GM18505 (cell line): Measurements from ENCODE around the gene NT5E.
A peak's percentile ranks its signal among the peaks of the same experiment; 100 is the strongest.
"Not testable (repeated sequence)": the region's sequence is repeated elsewhere in the genome, so short reads cannot be mapped to it uniquely, and the experiment has no call there.

Source experiments
- ATAC-seq: cut with Tn5 transposase; IDR thresholded peaks from one replicate; pipeline ENCODE4 v1.9.1; 2021; ENCODE audit not compliant: unreplicated experiment
- POLR2A ChIP-seq: IDR thresholded peaks from 4 replicates; pipeline ENCODE4 v1.6.1; 2011; ENCODE audit warnings: borderline replicate concordance; ENCODE audit not compliant: insufficient read depth, insufficient read length; ENCODE audit errors: extremely low read depth

The NT5E gene

DNA sequence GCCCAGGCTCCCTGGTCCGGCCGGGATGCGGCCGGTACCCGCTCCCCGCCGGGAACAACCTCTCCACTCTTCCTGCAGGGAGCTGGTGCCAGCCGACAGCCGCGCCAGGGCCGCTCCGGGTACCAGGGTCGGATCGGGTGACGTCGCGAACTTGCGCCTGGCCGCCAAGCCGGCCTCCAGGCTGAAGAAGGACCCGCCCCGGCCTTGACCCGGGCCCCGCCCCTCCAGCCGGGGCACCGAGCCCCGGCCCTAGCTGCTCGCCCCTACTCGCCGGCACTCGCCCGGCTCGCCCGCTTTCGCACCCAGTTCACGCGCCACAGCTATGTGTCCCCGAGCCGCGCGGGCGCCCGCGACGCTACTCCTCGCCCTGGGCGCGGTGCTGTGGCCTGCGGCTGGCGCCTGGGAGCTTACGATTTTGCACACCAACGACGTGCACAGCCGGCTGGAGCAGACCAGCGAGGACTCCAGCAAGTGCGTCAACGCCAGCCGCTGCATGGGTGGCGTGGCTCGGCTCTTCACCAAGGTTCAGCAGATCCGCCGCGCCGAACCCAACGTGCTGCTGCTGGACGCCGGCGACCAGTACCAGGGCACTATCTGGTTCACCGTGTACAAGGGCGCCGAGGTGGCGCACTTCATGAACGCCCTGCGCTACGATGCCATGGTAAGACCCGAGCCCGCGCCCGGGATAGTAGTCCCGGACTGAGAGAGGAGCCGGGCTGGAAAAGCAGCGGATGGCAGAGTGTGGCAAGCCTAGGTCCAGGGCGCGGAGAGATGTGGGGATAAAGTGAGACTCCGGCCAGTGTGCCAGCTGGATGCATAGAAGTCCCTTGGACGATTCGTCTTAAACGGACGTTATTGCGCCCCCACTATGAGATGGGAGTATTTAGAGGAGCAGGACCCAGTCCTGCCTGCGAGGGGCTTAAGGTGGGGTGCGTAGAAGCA, at the start of gene NT5E:
Gene NT5E, plus strand, starts transcription at position 266 of the 942 bp plus-strand sequence. Its CDS starts 57 bp downstream, at position 323.
- peak; percentile 78 for TF ChIP-seq POLR2A
- peak; percentile 80 for ATAC-seq

- TF ChIP-seq POLR2A, result no peak
- no peak for ATAC-seq
Observed at GRCh38 chr6:85400331-85400730, 49.6 kb upstream of the NT5E start.

DNA sequence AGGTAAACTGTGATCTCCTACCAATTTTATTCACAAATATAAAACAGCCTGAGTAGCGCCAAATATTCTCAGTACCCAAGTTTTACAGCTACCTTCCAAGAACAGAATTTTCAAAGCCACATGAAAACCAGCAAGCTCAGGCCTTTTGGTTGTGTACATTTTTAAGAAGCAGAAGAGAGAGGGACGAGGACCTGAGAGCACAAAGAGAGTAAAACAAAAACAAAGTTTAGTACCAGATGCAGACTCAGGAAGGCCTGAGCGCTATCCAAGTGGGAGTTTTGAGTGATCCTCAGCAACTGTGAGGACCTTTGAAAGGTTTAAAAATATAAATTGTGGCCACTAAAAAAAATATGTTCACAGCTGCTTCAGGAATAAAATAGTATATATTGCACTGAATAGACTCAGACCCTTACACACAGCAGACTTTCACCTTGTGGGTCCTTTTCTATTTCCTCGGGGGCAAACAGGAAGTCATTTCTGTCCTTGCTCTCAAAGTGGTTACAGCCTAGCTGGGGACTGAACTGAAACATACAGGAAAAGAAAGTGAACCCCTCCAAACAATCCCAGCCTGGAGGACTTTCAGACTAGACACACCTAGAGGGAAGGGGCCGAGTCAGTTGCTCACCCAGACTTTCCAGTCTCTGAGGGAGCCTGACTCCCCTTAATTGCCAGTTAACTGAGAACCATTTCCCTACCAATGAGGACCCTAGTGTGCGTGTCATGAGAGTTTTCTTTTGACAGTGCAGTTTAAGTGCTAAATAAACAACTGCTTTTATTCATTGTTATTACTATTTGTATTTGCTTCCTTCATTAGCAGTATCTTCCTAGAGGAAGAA, 48.5 kb upstream of the NT5E start:
- TF ChIP-seq POLR2A, result no peak
- no peak for ATAC-seq

- no peak for ATAC-seq
- no peak for TF ChIP-seq POLR2A
Observed at GRCh38 chr6:85402071-85402470, 47.8 kb upstream of the NT5E start.

DNA sequence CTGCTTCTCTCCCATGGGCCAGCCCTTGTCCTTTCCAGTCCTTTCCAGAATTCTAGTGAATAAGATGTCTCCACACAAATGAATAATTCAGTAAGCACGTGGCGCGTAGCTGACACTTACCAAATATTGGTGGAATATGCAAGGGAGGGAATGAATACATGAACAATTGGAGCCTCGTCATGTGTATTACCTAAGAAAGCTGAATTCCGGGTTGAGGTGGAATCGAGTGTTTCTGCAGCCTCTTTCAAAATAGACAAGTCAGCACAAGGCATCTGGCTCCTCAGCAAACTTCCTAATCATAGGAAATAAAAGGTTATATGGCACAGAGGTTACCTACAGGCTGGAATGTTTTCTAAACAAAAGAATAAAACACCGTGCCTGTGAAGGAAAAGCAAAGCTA, 47.0 kb upstream of the NT5E start:
- ATAC-seq, result no peak
- no peak for TF ChIP-seq POLR2A

- ATAC-seq, result no peak
- TF ChIP-seq POLR2A, result no peak
Observed at GRCh38 chr6:85403331-85404015, 46.4 kb upstream of the NT5E start.

GRCh38 chr6:85404016-85404563, 45.8 kb upstream of the NT5E start:
- not testable (repeated sequence) for ATAC-seq

- TF ChIP-seq POLR2A, result no peak
- peak; percentile 31 for ATAC-seq
Observed at GRCh38 chr6:85404564-85405174, 45.2 kb upstream of the NT5E start.

DNA sequence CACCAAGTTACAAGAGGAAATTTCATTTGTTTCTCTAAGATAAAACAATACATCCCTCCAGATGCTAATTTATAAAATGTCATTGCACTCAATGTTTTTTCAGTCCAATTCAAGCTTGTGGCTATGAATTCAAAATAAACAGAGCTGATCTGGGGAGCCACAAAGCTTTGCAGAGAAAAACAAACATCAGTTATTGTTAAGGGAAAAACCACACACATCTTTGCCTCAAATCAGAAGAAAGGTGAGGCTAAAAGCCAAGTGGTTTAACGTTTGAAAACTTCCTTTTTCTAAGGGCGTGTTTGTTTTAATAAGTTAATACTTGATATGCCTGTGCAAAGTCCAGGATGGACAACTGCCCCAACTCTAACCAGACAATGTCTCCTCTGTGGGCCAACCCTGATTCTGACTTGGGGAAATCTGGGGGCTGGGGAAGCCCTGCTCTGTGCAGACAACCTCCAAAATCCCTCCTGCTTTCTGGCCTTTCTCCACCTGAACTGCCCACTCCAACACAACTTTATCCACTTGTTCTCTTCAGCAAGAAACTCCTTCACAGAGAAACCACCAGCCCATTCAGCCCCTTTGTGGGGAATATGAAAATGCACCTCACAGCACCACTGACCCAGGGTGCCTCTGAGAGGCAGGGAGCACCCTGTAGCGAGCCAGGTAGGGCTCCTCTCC, 44.6 kb upstream of the NT5E start:
- ATAC-seq, result peak; percentile 61
- TF ChIP-seq POLR2A, result no peak

- no peak for ATAC-seq
- no peak for TF ChIP-seq POLR2A
Observed at GRCh38 chr6:85405853-85406198, 44.1 kb upstream of the NT5E start.

DNA sequence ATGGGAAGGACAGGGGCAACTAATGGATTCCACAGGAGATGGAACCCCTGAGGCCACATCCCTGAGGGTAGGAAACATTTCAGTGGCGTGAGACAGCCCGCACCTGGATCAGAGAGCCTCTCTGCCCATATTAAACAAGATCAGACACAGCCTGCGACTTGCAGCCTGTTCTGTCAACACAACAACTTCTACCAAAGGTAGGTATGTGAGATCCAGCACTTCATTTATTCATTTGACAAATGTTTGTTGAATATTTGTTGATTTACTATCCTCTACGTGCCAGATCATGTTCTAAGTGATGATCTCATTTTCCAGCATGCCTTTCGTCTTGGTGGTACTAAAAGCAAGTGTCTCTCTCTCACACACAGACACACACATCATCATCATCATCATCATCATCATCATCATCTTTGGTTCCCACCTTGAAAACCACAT, 43.2 kb upstream of the NT5E start:
- no peak for TF ChIP-seq POLR2A
- ATAC-seq, result no peak

DNA sequence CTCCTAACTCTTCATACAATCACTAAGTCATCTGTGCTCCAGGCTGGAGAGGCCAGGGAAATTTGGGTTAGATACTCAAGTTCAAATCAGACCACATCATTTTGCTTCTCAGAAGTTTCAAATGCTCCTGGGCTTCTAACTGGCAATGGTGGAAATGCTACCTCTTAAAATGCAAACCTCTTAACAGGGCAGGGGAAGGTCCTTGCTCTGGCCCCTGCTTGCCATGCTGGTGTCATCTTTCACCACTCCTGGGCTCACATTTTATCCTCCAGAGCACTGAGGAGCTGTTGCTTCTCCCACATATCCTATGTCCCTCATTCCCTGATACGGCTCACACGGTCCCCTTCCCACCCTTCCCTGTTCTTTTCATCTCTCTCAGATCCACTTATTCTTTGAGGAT, 41.8 kb upstream of the NT5E start:
- no peak for ATAC-seq
- TF ChIP-seq POLR2A, result no peak
